MM.1S (cell line): ENCODE measurements around the gene PSMB11.

ENCODE experiments used
- CTCF ChIP-seq: fragments of 300-600 bp; sonication (generic); IDR thresholded peaks from 2 replicates; pipeline ENCODE4 v1.5.1; 2016; ENCODE audit warnings: antibody characterized with exemption, low read length, mixed read lengths
- EZH2 ChIP-seq: fragments of 300-600 bp; sonication (generic); optimal IDR thresholded peaks from 2 replicates; pipeline ENCODE3; 2017; ENCODE audit warnings: low read depth, mild to moderate bottlenecking, antibody characterized with exemption, low read length, mixed read lengths

DNA sequence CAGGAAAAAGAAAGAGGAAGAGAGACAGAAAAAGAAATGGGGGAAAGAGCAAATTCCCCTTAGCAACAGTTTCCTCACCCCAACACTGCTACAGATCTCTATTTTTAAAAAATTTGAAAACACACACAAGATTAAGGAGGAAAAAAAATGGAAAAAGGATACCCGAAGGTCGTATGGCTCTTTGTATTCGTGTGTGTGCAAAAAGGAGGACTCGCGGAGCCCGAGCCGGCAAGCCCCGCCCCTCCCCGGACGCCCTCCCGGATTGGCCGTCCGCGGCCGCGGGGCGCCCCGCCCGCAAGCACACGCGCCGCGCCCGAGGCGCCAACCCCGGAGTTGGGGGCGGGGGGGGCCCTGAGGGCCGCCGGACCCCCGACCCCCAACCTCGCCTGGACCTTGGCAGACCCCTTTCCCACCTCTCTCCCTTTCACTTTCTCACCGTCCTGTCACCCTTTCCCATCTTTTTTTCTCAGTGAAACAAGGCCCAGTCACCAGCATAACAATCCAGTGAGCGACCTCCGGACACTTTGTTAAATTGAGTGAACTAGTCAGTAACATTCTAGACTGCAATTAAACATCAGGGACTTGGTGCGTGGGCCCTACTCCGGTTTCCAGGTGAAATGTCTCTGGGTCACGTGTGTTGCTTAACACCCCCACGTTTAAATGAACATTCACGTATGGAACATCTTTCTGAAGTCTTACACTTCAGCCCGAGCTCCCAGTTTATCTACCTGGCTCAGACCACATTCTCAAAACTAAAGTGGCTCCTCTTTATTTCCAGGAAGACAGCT lies 31.9 kb upstream of the PSMB11 start, which contains the start of gene C14orf93:
- TF ChIP-seq CTCF (no peak), EZH2 (no peak)
